Right lobe of liver (tissue), 6 donors: Measurements from ENCODE around the gene EYA3. TPM values are rescaled to one million over a fixed set of nuclear protein-coding genes. Genes with fewer than 3 reads are reported as not detected.

Experiments used
- ATAC-seq, 4 donors: fragments of 200-7000 bp; cut with Tn5 transposase; one replicate each; pipeline ENCODE4 v1.9.1; 2020; ENCODE audit warnings: mild to moderate bottlenecking in 4 of 4, moderate library complexity in 4 of 4
- DNase-seq, 3 donors: peaks; one replicate each; pipeline ENCODE4 v3.0.0-alpha.2; 2020
- H3K27ac ChIP-seq, 3 donors: fragments of 200-600 bp; one replicate each; pipeline ENCODE4 v1.8.0; 2022
- H3K27me3 ChIP-seq, 2 donors: fragments of 200-600 bp; one replicate each; pipeline ENCODE4 v1.8.0; 2022
- H3K36me3 ChIP-seq, 4 donors: fragments of 200-600 bp; sonication (generic) in 1 of 4; one replicate each; pipeline versions ENCODE4 v1.5.1 to v1.8.0; 2017 to 2022; ENCODE audit warnings: control low read depth in 1 of 4
- H3K4me1 ChIP-seq, 4 donors: fragments of 200-600 bp; sonication (generic) in 1 of 4; one replicate each; pipeline versions ENCODE4 v1.5.1 to v1.8.0; 2017 to 2022; ENCODE audit warnings: control low read depth in 1 of 4
- H3K4me3 ChIP-seq, 3 donors: fragments of 200-600 bp; one replicate each; pipeline ENCODE4 v1.8.0; 2022
- H3K9me3 ChIP-seq, 4 donors: fragments of 200-600 bp; sonication (generic) in 1 of 4; one replicate each; pipeline versions ENCODE4 v1.5.1 to v1.8.0; 2017 to 2022; ENCODE audit warnings: control low read depth in 1 of 4
- CTCF ChIP-seq, 4 donors: fragments of 200-600 bp in 3 of 4; fragments of 450-650 bp in 1 of 4; IDR thresholded peaks; one replicate each; pipeline versions ENCODE4 v1.5.1 to v1.8.0; 2016 to 2022; ENCODE audit warnings: antibody characterized with exemption in 4 of 4, mild to moderate bottlenecking in 2 of 4
- POLR2A ChIP-seq: fragments of 450-650 bp; IDR thresholded peaks from one replicate; pipeline ENCODE4 v1.6.1; 2017; ENCODE audit warnings: antibody characterized with exemption, mild to moderate bottlenecking
- WGBS: methylation state at CpG from one replicate; pipeline ENCODE4 v1.1.6; 2018; ENCODE audit warnings: low coverage, low lambda C conversion rate; ENCODE audit not compliant: insufficient coverage; ENCODE audit errors: missing lambda C conversion rate; 5-methylcytosine and 5-hydroxymethylcytosine counted together
- intact Hi-C, 2 donors: fragments of 100-400 bp; cut with DNase I; formaldehyde crosslinking; loops; one replicate each; pipeline versions ENCODE4 v1.11.2 to v1.14.1; 2022
- total RNA-seq, 6 experiments: library from RNA; depleted of rRNA in 2 of 6; stranded (reverse); fragments of >200 nt in 2 of 6; fragmentation: NEBNext Ultra II Directional in 3 of 6; extraction: Animal tissue kit (Norgen Biotek cat#: 25700) in 3 of 6; gene quantifications; one replicate each; pipeline versions ENCODE4 v1.1.0 to v1.2.4, GENCODE V29; 2016 to 2023
- donor health status: DM: no; HTN: yes; CAD: no.
- donor health status: DM: no; HTN: no; CAD: no.
- donor health status: DM: no; HTN: no; CAD: no.
- donor health status: DM: no; HTN: yes; CAD: no.
- donor health status: DM: no; HTN: yes; CAD: no.

Gene EYA3
- total RNA-seq, 6 experiments from 2014 or later: 6.6 to 10.2 (median 7.3) TPM

GRCh38 chr1:28058168-28058567 lies 30.2 kb downstream of the EYA3 start:
- DNase-seq: no peak
- H3K27ac ChIP-seq: no peak overlapping the region

GRCh38 chr1:28056129-28056925 lies 32.1 kb downstream of the EYA3 start:
- ATAC-seq: peak in 2 of 4 donors; percentile 15 to 28

More at GRCh38 chr1:28058168-28058567, 30.2 kb downstream of the EYA3 start:
- no peak overlapping the region for H3K4me3 ChIP-seq
- no peaks in the 10 kb centered on the region for H3K27me3 ChIP-seq
- peaks cover 0 to 2% (median 0%) of the 10 kb centered on the region in 4 donors for H3K9me3 ChIP-seq
- no peak for TF ChIP-seq POLR2A
- TF ChIP-seq CTCF (IDR thresholded peaks at IDR 0.05): no peak
- H3K4me1 ChIP-seq: no peaks in the 10 kb centered on the region
- intact Hi-C loops: no loop called here
- no peak for ATAC-seq
- peaks cover 0 to 4% (median 0%) of the 10 kb centered on the region in 4 donors for H3K36me3 ChIP-seq
- WGBS: 85% methylated on average over 4 of the region's 4 CpGs

GRCh38 chr1:28050776-28051175 lies 37.6 kb downstream of the EYA3 start:
- H3K36me3 ChIP-seq: peaks cover 0 to 9% (median 0%) of the 10 kb centered on the region in 4 donors
- intact Hi-C loops: no loop called here
- H3K4me1 ChIP-seq: peaks cover 0 to 6% (median 3%) of the 10 kb centered on the region in 4 donors
- H3K27me3 ChIP-seq: no peaks in the 10 kb centered on the region
- no peak for TF ChIP-seq POLR2A
- TF ChIP-seq CTCF (IDR thresholded peaks at IDR 0.05): no peak
- H3K9me3 ChIP-seq: no peaks in the 10 kb centered on the region
- WGBS: 75% methylated on average over 1 of the region's 1 CpG
- no peak overlapping the region for H3K27ac ChIP-seq
- H3K4me3 ChIP-seq: no peak overlapping the region
- DNase-seq (no peak), ATAC-seq (peak in 2 of 4 donors; percentile 27 to 28)

More at GRCh38 chr1:28056129-28056925, 32.1 kb downstream of the EYA3 start:
- TF ChIP-seq POLR2A (no peak), CTCF (IDR thresholded peaks at IDR 0.05) (no peak)
- 72% methylated on average over 4 of the region's 4 CpGs for WGBS
- H3K27ac ChIP-seq: no peak overlapping the region
- intact Hi-C loops: no loop called here
- no peaks in the 10 kb centered on the region for H3K27me3 ChIP-seq
- peaks cover 0 to 2% (median 0%) of the 10 kb centered on the region in 4 donors for H3K9me3 ChIP-seq
- peaks cover 0 to 4% (median 0%) of the 10 kb centered on the region in 4 donors for H3K36me3 ChIP-seq
- DNase-seq: no peak
- no peak overlapping the region for H3K4me3 ChIP-seq
- peaks cover 0 to under 1% (median 0%) of the 10 kb centered on the region in 4 donors for H3K4me1 ChIP-seq

- 95% methylated on average over 4 of the region's 4 CpGs for WGBS
- intact Hi-C loops: no loop called here
- no peak for DNase-seq
These were observed 41.7 kb downstream of the EYA3 start for GRCh38 chr1:28046716-28047115.

More at GRCh38 chr1:28046716-28047115, 41.7 kb downstream of the EYA3 start:
- Histone ChIP-seq H3K4me3 (no peak overlapping the region), H3K27me3 (no peaks in the 10 kb centered on the region), H3K27ac (no peak overlapping the region), H3K9me3 (no peaks in the 10 kb centered on the region), H3K4me1 (peaks cover 0 to 6% (median 3%) of the 10 kb centered on the region in 4 donors), H3K36me3 (peaks cover 0 to 9% (median 0%) of the 10 kb centered on the region in 4 donors)
- TF ChIP-seq CTCF (IDR thresholded peaks at IDR 0.05) (no peak), POLR2A (no peak)
- ATAC-seq: no peak
